Measurements from ENCODE around the gene CYP3A5.
"Not testable (repeated sequence)": the region's sequence is repeated elsewhere in the genome, so short reads cannot be mapped to it uniquely, and the experiment has no call there.

CYP3A5 gene

GRCh38 chr7:99685129-99685758, 5.4 kb upstream of the CYP3A5 start:
- no peak for DNase-seq

DNA sequence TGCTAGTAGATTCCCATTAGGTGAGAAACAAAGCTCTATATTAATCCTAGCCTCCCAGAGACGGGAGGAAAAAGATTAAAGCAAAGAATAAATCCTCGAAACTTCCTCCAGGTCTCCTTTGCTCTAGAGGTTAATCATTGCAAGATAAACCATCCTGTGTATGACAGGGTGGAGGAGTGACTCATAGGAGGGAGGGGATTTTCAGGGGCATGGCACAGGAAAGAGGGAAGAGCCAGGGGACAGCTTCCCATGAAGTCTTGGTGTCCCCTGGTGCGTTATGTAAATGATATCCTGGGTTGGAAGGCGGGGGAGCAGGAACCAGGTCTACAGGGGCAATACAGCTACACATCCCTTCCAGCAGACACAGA, 780 bp downstream of the CYP3A5 start:
- DNase-seq, result peak in 1 of 2 experiments; percentile 3

- no peak for DNase-seq
Measured at GRCh38 chr7:99677648-99678045, 2.1 kb downstream of the CYP3A5 start.

- DNase-seq, result no peak
Measured at GRCh38 chr7:99677013-99677647, 2.7 kb downstream of the CYP3A5 start.

GRCh38 chr7:99674995-99675742, 4.6 kb downstream of the CYP3A5 start:
- DNase-seq, result no peak

DNA sequence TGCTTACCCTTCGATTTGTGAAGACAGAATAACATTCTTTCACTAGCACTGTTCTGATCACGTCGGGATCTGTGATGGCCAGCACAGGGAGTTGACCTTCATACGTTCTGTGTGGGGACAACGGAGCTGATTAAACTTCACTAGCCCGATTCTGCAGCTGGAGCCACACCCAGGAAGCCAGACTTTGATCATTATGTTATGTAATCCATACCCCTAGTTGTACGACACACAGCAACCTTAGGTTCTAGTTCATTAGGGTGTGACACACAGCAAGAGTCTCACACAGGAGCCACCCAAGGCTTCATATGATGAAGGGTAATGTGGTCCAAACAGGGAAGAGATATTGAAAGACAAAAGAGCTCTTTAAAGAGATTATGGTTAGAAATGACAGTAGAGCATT, 7.2 kb downstream of the CYP3A5 start:
- DNase-seq, result no peak

GRCh38 chr7:99669782-99670181, 10.0 kb downstream of the CYP3A5 start:
- no peak for DNase-seq

- no peak for DNase-seq
Measured at GRCh38 chr7:99668541-99668940, 11.3 kb downstream of the CYP3A5 start.

GRCh38 chr7:99667179-99667578, 12.6 kb downstream of the CYP3A5 start:
- no peak for DNase-seq

DNA sequence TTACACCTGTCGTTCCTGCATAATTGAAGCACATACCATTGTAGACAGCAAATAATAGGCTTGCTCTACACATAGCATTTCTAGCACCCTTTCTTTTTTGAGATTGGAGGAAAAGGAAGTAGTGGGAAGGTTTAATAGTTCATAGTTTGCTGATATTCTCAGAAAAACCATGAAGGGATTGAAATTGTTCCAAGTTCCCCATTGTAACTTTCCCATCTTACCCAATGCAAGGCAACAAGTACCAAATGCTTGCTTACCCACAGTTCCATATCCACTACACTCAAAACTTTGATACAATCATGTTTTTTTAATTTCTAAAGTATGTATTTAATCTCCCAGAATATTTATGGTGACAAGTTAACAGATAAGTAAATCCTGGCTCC, 13.8 kb downstream of the CYP3A5 start:
- no peak for DNase-seq

DNA sequence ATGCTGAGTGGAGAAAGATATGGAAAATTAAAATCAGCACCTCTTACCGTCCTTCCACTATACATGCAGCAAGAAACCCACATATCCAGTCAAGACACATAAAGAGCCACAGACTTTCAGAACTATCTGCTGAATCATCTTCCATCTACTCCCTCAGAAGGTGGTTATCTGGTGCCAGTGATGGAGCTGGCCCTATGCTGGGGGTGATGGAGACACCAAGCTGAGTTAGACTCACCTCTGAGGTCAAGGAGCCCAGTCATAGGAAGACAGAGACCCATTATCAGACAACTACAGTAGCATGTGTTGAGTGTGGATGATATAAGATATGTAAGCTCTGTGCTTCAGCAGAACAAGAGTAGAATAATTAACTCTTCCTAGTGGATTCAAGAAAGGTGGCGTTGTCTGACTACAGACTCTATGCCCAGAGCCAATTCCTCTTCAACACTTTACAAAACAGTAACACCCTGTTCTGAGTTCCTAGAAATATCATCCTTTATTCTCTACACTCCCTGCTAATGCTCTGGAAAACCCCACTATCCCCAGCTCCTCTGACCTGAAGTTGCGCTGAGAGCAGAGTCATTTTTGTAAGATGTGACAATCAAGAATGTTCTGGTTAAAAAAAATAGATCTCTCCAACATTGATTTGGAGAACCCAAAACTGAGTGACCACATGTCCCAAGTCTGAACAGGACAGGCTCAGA, 14.3 kb downstream of the CYP3A5 start:
- no peak for DNase-seq

DNA sequence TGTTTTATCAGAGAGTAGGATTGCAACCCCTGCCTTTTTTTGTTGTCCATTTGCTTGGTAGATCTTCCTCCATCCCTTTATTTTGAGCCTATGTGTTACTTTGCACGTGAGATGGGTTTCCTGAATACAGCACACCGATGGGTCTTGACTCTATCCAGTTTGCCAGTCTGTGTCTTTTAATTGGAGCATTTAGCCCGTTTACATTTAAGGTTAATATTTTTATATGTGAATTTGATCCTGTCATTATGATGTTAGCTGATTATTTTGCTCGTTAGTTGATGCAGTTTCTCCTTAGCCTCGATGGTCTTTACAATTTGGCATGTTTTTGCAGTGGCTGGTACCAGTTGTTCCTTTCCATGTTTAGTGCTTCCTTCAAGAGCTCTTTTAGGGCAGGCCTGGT, 21.9 kb downstream of the CYP3A5 start:
- not testable (repeated sequence) for DNase-seq

GRCh38 chr7:99654626-99655025, 25.2 kb downstream of the CYP3A5 start:
- DNase-seq, result not testable (repeated sequence)

GRCh38 chr7:99653754-99654153, 26.0 kb downstream of the CYP3A5 start:
- no peak for DNase-seq

DNA sequence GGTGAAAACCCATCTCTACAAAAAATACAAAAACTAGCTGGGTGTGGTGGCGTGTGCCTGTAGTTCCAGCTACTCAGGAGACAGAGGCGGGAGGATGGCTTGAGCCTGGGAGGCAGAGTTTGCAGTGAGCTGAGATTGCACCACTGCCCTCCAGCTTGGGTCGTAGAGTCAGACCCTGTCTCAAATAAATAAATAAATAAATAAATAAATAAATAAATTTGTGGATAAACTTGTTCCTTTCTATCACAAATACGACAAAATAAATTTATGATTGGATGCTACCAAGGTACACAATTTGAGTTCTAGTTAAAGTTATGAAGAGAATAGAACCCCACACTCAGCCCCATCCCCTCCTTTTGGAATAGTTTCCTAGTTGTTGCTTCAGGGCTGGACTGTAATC, 26.5 kb downstream of the CYP3A5 start:
- not testable (repeated sequence) for DNase-seq

GRCh38 chr7:99652671-99653070, 27.1 kb downstream of the CYP3A5 start:
- DNase-seq, result no peak

DNA sequence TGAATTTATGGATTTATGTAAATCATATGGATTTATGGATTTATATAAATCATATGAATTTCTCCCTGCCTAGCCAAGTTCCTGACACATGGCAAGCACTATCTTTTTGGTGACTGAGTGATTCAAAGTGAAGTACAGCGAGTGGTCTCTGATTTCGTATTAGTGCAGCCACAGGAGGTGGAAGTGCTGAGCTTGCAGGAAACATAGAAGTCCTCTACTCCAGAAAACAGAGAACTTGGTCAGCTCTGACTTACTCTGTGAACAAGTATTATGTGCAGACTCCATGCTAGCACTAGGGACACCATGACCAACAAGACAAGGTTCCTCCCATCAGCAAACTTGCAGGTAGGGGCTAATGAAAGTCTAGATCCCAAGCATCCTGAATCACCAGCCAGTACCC, 28.5 kb downstream of the CYP3A5 start:
- DNase-seq, result no peak

- DNase-seq, result no peak
Measured at GRCh38 chr7:99648843-99649242, 31.0 kb downstream of the CYP3A5 start.

DNA sequence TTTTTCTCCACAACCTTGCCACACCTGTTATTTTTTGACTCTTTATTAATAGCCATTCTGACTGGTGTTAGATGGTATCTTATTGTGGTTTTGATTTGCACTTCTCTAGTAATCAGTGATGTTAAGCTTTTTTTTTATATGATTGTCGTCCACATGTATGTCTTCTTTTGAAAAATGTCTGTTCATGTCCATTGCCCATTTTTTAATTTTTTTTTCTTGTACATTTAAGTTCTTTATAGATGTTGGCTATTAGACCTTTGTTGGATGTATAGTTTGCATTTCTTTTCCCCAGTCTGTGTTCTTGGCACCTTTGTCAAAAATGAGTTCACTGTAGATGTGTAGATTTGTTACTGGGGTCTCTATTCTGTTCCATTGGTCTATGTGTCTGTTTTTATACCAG, 34.2 kb downstream of the CYP3A5 start:
- DNase-seq, result no peak

DNA sequence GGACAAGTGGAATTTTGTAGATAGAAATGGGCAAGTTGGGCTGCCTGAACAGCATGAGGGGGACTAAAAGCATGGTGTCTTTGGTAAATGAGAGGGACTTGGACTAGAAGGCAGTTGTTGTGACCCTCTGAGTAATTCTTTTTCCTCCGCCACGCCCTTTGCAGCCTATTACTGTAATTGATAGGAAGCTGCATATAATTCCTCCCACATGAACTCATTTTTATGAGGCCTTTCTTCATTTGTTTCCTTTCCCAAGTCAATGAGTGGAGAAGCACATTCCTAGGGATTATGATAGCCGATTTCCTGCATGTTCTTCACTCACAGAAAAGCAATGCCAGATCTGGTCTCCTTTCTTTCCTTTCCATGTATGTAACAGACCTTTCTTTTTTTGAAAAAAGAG, 35.4 kb downstream of the CYP3A5 start:
- no peak for DNase-seq

- no peak for DNase-seq
Measured at GRCh38 chr7:99643464-99643863, 36.3 kb downstream of the CYP3A5 start.

- DNase-seq, result no peak
Measured at GRCh38 chr7:99642027-99642426, 37.8 kb downstream of the CYP3A5 start.

GRCh38 chr7:99639267-99639666, 40.5 kb downstream of the CYP3A5 start:
- no peak for DNase-seq

DNA sequence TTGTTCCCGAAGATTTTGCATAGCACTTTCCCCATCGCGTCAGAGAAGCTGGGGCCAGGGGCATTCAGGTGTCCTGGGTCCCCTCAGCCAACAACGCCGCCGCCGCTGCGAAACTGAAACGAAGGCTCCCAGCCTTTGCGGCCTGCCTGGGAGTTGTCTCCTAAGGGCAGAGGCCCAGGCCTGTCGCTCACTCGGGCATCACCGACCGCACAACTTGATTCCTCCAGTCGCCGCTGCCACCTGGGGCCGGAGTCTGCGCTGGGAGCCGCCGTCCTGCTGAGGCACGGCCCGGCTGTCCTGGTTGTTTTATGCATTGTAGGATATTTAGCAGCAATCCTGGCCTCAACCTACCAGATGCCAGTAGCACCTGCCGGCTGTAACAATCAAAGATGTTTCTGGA, 41.1 kb downstream of the CYP3A5 start:
- no peak for DNase-seq
